ENCODE measurements around the gene TPRX1.
"Not testable (repeated sequence)": the region's sequence is repeated elsewhere in the genome, so short reads cannot be mapped to it uniquely, and the experiment has no call there.

The TPRX1 gene

DNA sequence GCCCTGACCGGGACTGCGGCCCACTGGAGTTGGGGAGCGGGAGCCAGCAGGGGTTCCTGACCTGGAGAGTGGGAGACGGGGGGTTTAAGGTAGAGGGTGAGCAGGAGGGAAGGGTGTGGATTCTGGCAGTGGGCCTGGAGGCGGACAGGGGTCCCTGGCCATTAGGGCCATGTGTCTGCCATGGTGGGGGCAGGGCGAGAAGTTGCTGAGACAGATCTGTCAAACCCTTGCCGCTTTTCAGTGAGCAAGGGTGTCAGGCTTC lies 38.1 kb downstream of the TPRX1 start:
- FAIRE-seq, result no peak

GRCh38 chr19:47765523-47766358 lies 38.6 kb downstream of the TPRX1 start:
- no peak for FAIRE-seq

DNA sequence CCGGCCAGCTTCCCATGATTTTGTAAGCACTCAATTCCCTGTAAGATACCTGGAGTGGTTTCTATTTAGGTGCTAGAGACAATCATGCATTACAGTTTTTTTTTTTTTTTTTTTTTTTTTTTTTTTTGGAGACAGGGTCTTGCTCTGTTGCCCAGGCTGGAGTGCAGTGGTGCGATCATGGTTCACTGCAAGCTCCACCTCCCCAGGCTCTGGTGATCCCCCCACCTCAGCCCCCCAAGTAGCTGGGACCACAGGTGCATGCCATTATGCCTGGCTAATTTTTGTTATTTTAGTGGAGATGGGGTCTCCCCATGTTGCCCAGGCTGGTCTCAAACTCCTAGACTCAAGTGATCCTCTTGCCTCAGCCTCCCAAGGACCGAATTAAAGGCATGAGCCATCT lies 39.6 kb downstream of the TPRX1 start:
- not testable (repeated sequence) for FAIRE-seq

DNA sequence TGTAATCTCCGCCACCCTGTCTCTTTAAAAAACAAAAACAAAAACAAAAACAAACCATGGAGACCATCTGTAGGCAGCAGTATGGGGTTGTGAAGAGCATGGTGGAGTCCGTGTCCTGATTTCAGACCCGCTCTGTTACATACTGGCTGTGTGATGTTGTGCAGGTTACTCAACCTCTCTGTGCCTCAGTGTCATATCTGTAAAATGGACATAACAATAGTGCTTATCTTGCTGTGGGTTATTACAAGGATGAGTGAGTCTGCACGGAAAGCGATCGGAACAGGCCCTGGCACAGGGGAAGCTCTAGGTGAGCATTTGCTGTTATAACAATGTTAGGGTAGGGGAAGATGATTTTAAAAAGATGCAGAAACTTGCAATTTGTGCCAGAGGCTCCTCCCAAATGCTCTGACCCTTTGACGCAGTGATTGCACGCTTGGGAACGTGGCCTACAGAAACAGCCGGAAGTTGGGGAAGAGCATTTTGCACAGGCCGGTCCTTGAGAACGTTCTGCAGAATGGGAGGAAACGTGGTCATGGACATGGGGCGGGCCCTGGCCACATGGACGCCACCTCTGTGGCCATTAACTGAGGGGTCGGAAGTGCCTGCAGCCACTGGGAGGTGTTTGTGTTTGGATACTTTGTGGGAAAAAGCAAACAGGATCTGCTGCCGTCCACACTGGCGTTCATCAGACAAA lies 41.6 kb downstream of the TPRX1 start:
- no peak for FAIRE-seq

DNA sequence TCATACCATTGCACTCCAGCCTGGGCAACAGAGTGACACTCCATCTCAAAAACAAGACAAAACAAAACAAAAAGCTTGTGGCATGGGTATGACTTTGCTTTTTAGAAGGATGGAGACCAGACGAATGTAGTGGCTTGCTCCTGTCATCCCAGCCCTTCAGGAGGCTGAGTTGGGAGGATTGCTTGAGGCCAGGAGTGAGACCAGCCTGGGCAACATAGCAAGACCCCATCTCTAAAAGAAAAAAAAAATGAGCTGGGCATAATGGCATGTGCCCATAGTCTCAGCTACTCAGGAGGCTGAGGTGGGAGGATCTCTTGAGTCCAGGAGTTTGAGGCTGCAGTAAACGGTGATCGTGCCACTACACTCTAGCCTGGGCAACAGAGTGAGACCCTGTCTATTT lies 42.2 kb downstream of the TPRX1 start:
- FAIRE-seq, result no peak

- no peak for FAIRE-seq
These were observed 42.8 kb downstream of the TPRX1 start for GRCh38 chr19:47761566-47761965.

DNA sequence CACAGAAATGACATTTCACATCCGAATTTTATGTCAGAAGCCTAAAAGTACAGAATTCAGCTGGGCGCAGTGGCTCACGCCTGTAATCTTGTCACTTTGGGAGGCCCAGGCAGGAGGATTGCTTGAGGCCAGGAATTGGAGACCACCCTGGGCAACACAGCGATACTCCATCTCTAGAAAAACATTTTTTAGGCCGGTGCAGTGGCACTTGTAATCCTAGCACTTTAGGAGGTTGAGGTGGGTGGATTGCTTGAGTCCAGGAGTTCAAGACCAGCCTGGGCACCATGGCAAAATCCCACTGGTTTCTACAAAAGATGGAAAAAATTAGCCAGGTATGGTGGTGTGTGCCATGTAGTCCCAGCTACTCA lies 43.7 kb downstream of the TPRX1 start:
- FAIRE-seq, result no peak

DNA sequence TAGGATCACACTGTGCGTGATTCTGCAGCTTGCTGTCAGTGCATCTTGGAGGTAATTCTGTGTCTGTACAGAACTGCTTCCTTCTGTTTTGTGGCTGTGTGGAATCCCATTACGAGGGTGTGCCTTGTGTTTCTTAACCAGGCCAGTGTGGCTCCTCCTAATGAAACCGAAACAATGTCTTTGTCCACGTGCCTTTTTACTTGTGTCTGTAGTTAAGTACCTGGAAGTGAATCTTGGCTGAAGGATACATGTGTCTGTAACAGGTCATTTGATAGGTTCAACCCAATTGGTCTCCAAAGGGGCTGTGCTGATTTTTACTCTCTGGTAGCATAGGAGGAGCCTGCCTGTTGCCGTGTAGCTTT lies 45.9 kb downstream of the TPRX1 start:
- FAIRE-seq, result no peak

DNA sequence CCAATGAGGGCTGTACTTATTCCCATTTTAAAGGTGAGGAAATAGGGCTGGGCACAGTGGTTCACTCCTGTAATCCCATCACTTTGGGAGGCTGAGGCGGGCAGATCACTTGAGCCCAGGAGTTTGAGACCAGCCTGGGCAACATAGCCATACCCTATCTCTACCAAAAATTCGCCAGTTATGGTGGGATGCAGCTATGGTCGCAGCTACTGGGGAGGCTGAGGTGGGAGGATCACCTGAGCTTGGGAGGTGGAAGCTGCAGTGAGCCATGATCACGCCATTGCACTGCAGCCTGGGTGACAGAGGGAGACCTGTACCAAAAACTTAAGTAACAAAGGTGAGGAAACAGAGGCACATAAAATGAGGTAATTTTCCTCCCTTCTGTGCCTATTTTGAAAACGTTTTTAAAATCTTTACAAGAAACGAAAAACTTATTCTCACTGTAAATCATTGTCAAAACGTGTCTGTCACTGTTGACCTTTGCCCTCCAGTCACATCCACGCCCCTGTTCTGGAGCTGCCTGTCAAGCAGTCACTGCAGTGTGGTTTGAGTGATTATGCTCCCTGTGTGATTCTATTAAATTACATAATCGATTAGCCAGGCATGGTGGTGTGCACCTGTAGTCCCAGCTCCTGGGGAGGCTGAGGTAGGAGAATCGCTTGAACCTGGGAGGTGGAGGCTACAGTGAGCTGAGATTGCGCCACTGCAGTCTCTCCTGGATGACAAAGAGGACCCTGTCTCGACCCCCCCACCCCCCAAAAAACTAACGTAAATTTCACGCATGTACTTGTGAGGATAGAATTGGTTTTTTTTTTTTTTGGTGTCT lies 46.5 kb downstream of the TPRX1 start:
- FAIRE-seq, result no peak

DNA sequence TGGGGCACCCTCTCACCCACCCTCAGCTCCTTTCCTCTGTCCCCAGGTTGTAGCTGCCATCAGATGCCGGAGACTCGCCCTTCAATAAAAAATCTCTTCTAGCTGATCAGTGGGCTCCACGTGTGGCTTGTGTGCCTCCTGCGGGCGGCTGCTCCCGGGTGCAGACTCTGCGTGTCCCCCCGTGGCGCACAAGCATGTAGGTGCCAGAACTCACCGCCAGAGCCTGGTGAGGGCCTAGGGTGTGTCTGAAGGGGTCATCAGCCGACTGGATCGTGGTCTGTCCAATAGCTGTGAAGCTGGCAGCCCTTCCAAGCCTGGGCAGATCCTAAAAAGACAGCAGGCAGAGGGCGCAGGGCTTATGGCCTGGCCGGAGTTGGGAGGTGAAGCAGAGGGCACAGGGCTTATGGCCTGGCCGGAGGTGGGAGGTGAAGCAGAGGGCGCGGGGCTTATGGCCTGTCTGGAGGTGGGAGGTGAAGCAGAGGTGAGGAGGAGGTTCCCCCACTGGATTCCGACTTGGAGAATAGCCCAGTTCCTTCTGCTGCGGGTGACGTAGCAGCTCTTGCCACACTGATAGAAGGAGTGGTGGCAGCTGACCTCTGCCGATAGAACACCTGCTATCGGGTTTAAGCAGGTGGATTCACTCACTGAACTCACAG lies 47.3 kb downstream of the TPRX1 start:
- no peak for FAIRE-seq

GRCh38 chr19:47756627-47756929 lies 47.8 kb downstream of the TPRX1 start:
- FAIRE-seq, result no peak

DNA sequence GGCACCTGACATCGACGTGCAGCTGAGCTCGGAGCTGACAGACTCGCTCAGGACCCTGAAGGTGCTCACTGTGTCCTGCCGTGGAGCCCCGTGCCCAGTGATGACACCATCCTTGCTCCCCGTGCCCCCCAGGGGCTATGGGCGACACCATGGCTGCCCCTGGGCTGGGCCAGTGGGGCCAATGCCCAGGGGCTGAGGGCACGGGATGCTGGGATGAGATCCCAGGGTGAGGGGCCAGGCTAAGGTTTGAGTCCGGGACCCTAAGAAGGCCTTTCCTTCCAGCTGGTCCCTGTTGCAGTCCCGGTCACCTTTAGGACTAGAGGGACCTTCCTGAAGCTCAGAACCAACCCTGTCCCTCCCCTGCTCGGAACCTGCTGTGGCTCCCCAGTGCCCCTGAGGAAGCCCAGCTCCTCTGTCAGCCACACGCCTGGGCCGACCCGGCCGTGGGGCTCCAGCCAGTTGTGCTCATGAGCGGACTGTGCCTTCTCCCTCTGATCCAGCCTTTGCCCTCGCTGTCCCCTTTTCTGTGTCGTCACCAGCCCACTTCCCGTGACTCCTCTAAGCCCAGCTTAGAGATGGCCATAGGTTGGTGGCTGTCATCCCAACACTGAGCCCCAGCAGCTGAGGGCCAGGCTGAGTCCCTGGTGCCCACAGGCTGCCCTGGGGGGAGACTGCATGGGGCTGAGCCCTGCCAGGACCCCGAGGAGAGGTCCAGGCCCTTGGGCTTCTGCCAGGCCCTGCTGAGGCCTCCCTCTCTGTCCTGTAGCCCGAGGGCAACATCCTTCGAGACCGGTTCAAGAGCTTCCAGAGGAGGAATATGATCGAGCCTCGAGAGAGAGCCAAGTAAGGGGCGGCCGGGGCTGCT lies 48.4 kb downstream of the TPRX1 start:
- FAIRE-seq, result no peak

GRCh38 chr19:47755065-47755761 lies 49.1 kb downstream of the TPRX1 start:
- no peak for FAIRE-seq

- FAIRE-seq, result no peak
These were observed 49.9 kb downstream of the TPRX1 start for GRCh38 chr19:47754206-47755064.

GRCh38 chr19:47752440-47753211 lies 51.7 kb downstream of the TPRX1 start:
- no peak for FAIRE-seq

Data from islet of Langerhans (tissue), 1 donor.